Naive B cell (primary cell): Measurements from ENCODE around the gene NUP153. TPM values are rescaled to one million over a fixed set of nuclear protein-coding genes. Genes with fewer than 3 reads are reported as not detected.
A peak's percentile ranks its signal among the peaks of the same experiment; 100 is the strongest.
"Not testable (repeated sequence)": the region's sequence is repeated elsewhere in the genome, so short reads cannot be mapped to it uniquely, and the experiment has no call there.

Experiments
- ATAC-seq, 2 donors: fragments of 150-1000 bp; cut with Tn5 transposase; 2 replicates each; pipeline ENCODE4 v1.10.0; 2021; ENCODE audit warnings: low read depth in 2 of 2, mild to moderate bottlenecking in 2 of 2, moderate library complexity in 2 of 2
- DNase-seq: peaks from one replicate; pipeline ENCODE4 v3.0.0; 2022
- H3K27ac Mint-ChIP-seq, 6 donors: one replicate each; pipeline ENCODE4 v1.8.0; 2020 to 2022; ENCODE audit warnings: mild to moderate bottlenecking in 6 of 6, mixed read lengths in 6 of 6, moderate library complexity in 5 of 6, inconsistent platforms in 2 of 6
- H3K27me3 Mint-ChIP-seq, 3 donors: one replicate each; pipeline ENCODE4 v1.8.0; 2021 to 2022; ENCODE audit warnings: mixed read lengths in 3 of 3, mild to moderate bottlenecking in 1 of 3
- H3K36me3 Mint-ChIP-seq, 2 donors: one replicate each; pipeline ENCODE4 v1.8.0; 2020 to 2022; ENCODE audit warnings: mixed read lengths in 2 of 2, inconsistent platforms in 1 of 2, mild to moderate bottlenecking in 1 of 2
- H3K4me1 Mint-ChIP-seq, 3 donors: one replicate each; pipeline ENCODE4 v1.8.0; 2020 to 2022; ENCODE audit warnings: mixed read lengths in 3 of 3, inconsistent platforms in 1 of 3, mild to moderate bottlenecking in 1 of 3, moderate library complexity in 1 of 3
- H3K4me3 Mint-ChIP-seq, 8 donors: one replicate each; pipeline ENCODE4 v1.8.0; 2020 to 2022; ENCODE audit warnings: mild to moderate bottlenecking in 8 of 8, mixed read lengths in 8 of 8, moderate library complexity in 8 of 8, inconsistent platforms in 2 of 8
- H3K9me3 Mint-ChIP-seq, 7 donors: one replicate each; pipeline ENCODE4 v1.8.0; 2020 to 2022; ENCODE audit warnings: mixed read lengths in 7 of 7, mild to moderate bottlenecking in 5 of 7, inconsistent platforms in 2 of 7, moderate library complexity in 1 of 7
- polyA plus RNA-seq, 6 donors: library from polyadenylated mRNA; unstranded; fragments of 300-500 nt; fragmentation: Illumina TruSeq; gene quantifications; one replicate each; pipeline ENCODE4 v1.2.3, GENCODE V29; 2021; ENCODE audit warnings: low read depth in 6 of 6

NUP153 gene
- polyA plus RNA-seq, 6 donors from 2014 or later, result 2.9 to 7.6 (median 5.4) TPM

DNA sequence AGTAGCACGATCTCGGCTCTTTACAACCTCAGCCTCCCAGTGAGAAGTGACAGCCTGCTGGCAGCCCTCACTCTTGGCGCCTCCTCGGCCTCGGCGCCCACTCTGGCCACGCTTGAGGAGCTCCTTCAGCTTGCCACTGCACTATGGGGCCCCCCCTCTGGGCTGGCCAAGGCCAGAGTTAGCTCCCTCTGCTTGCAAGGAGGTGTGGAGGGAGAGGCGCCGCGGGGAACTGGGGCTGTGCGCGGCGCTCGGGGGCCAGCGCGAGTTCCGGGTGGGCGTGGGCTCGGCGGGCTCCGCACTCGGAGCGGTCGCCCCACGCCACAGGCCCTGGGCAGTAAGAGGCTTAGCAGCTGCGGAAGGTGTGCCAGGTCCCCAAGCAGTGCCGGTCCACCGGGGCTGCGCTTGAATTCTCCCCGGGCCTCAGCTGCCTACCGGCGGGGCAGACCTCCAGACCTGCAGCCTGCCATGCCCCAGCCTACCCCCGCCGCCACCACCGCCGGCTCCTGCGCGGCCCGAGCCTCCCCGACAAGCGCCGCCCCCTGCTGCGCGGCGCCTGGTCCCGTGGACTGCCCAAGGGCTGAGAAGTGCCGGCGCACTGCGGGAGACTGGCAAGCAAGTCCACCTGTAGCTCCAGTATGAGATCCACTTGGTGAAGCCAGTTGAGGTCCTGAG lies 22.0 kb upstream of the NUP153 start:
- Mint-ChIP-seq H3K4me3 (no peak overlapping the region), H3K4me1 (no peaks in the 10 kb centered on the region), H3K36me3 (no peaks in the 10 kb centered on the region), H3K27ac (no peak overlapping the region), H3K27me3 (no peaks in the 10 kb centered on the region), H3K9me3 (peaks cover 0 to 9% (median 2%) of the 10 kb centered on the region in 7 donors)
- DNase-seq (no peak), ATAC-seq (no peak)

DNA sequence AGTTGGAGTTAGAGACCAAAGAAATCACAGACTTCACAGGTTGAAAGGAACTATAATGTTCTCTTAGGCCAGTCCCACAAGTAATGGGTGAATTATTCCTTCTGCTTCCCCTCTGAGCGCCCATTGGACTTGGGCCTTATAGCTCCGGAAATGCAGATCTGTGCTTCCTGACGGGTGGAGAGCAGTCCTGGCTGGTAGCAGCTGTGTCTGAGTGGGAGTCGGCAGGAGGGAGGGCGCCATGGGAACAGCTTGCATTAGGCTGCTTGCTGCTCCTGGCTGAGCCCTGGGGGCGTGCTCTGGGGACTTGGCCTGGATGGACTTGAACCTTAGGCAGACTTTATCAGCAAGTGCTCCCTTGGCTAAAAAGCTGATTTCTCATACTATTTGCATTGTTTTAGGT lies 18.4 kb upstream of the NUP153 start:
- peak overlapping the region in 1 of 6 donors; percentile 75 for H3K27ac Mint-ChIP-seq
- DNase-seq (no peak), ATAC-seq (no peak)
- H3K27me3 Mint-ChIP-seq, result no peaks in the 10 kb centered on the region
- peaks cover 0 to 9% (median 1%) of the 10 kb centered on the region in 7 donors for H3K9me3 Mint-ChIP-seq
- H3K4me3 Mint-ChIP-seq, result no peak overlapping the region
- no peaks in the 10 kb centered on the region for H3K4me1 Mint-ChIP-seq
- no peaks in the 10 kb centered on the region for H3K36me3 Mint-ChIP-seq

DNA sequence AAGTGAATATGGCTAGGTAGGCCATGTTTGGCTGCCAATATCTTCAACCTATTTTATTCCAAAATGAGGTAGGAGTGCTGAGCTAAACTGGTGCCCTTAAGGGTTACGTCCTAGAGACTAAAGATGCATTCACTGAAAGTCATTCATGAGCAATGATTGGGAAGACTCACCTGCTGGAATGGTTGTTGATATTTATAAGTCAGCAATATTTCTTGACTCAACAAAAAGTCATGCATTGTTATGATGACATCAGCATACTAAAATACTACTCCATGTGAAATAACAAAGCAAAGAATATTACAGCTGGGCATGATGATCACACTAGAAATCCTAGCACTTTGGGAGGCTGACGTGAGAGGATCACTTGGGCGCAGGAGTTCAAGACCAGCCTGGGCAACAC lies 17.6 kb upstream of the NUP153 start:
- Mint-ChIP-seq H3K36me3 (no peaks in the 10 kb centered on the region), H3K4me1 (no peaks in the 10 kb centered on the region), H3K9me3 (peaks cover 0 to 3% (median 1%) of the 10 kb centered on the region in 7 donors), H3K27ac (no peak overlapping the region), H3K4me3 (no peak overlapping the region), H3K27me3 (no peaks in the 10 kb centered on the region)
- no peak for ATAC-seq
- no peak for DNase-seq

DNA sequence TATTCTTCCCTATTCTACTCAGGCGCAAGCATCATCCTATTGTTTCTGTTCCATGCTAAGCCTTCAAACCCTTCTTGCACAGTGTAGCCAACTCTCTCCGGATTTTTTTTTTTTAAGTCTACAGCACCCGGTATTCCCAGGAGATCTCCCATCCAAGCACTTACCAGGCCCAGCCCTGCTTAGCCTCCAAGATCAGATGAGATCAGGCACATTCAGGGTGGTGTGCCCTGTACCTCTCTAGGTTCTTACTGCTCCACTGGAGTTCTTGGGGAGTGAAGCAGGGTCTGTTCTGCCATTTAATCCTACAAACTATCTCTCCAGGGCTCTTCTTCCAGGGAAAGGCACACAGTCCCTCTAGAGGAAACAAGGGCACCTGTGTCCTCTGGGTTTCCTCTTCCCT lies 14.9 kb upstream of the NUP153 start:
- ATAC-seq, result no peak
- no peak overlapping the region for H3K4me3 Mint-ChIP-seq
- no peaks in the 10 kb centered on the region for H3K27me3 Mint-ChIP-seq
- H3K27ac Mint-ChIP-seq, result no peak overlapping the region
- H3K9me3 Mint-ChIP-seq, result peaks cover 0 to 2% (median 0%) of the 10 kb centered on the region in 7 donors
- H3K36me3 Mint-ChIP-seq, result no peaks in the 10 kb centered on the region
- no peaks in the 10 kb centered on the region for H3K4me1 Mint-ChIP-seq
- no peak for DNase-seq

DNA sequence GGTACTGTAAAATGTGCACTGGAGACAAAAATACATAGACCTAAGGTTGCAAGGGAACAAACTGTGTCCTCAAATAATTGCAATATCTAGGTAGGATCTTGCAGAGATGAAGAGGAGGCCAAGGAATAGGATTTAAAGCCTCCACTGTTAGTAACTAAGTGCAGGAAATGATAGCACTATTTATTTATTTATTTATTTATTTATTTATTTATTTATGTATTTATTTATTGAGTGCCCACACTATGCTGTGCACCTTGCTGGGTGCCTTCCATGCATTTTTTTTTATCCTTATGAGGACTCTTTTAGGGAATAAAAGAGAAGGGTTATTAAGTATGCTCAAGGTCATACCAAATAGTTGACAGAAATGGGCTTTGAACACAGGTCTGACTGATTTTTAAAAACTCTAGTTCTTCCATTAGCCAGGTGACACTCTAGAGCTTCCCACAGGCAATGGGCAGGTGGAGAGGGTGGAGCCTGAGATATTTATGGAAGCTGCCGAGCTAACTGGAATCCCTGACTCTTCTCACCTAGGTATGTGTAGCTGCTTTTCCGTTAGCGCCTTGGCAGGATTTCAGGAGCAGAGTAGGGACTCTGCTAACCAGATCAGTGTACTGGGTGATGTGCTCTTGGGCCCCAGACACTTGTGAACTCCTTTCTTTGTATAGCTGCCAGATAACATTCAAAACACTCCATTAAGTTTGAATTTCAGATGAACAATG lies 12.8 kb upstream of the NUP153 start:
- DNase-seq (no peak), ATAC-seq (no peak)
- Mint-ChIP-seq H3K27me3 (no peaks in the 10 kb centered on the region), H3K27ac (peak overlapping the region in 2 of 6 donors; percentile 41 to 44), H3K4me1 (no peaks in the 10 kb centered on the region), H3K4me3 (no peak overlapping the region), H3K9me3 (peaks cover 0 to 2% (median 0%) of the 10 kb centered on the region in 7 donors), H3K36me3 (no peaks in the 10 kb centered on the region)

DNA sequence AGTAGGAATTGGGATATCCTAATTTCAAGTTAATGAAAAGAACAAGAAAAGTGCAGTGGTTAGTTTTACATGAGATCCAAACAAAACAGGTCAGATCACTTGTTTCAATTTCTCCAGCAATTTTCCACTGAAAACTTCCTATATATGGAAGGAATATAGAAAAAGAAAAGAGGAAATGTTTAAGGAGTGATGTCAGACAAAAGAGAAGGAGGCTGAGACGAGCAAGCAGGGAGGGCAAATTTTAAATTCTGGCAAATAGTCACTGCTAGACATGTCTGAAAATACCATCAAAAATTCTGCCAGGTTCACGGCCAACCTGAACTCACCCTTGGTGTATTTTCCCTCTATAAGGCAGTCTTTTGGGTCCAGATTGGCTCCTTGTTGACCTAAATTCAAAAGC lies 9.5 kb upstream of the NUP153 start:
- DNase-seq (no peak), ATAC-seq (no peak)
- no peaks in the 10 kb centered on the region for H3K4me1 Mint-ChIP-seq
- no peak overlapping the region for H3K27ac Mint-ChIP-seq
- no peak overlapping the region for H3K4me3 Mint-ChIP-seq
- H3K27me3 Mint-ChIP-seq, result no peaks in the 10 kb centered on the region
- peaks cover 0 to 2% (median 0%) of the 10 kb centered on the region in 7 donors for H3K9me3 Mint-ChIP-seq
- H3K36me3 Mint-ChIP-seq, result no peaks in the 10 kb centered on the region

DNA sequence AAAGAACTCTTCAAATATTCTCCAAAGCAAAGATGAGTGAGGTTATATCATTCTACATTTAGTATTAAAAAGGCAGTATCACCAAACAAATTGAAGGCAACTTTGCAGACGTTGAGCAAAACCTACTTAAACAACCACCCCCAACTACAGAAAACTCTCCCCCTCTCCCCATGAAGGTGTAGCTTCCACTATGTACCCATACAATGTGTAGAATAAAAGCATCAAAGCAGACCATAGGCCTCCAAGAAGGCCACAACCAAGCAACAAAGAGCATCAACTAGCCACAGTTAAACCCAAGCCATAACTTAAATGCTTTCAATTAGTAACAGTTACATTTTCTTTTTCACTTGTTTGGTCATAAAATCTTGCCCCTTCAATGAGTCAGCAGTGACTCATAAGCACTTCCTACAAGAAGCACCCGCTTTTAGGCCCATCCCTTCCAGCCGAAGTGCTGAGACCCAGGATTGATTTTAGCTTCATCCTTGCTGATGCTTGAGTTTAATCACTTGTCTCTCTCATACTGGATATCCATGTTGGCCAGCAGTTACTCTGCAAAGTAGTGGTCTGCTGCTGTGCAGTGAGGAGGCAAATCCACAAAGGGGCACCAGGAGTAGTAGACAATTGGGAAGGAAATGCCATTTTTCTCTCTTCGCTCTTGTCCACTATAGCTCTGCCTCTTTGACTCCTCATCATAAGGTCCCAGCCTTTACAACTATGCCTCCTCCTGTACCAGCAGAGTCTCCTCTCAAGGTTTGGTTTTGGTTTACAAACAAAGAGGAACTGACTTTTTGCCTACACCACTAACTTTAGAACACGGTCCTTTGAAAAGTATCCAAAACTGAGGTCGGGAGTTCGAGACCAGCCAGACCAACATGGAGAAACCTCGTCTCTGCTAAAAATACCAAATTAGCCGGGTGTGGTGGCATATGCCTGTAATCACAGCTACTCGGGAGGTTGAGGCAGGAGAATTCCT lies 8.4 kb upstream of the NUP153 start:
- DNase-seq, result no peak
- H3K4me3 Mint-ChIP-seq, result no peak overlapping the region

DNA sequence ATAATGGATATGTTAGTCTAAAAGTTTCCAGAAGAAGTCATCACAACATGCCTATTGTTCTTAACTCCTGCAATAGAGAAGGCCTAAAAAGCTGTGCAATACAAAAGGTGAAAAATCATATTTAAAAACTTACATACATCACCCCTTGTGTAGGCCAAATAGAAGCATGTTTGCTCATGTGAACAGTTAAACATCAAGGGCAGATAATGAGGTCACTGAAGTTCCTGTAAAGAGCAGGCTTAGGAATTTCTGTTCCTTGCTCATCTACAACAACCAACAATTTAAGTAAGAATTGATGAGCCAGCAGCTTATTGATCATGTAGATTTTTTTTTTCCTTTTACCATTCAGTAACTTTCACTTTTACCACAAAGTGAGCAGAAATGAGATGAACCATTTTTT lies 7.5 kb upstream of the NUP153 start:
- Mint-ChIP-seq H3K4me1 (no peaks in the 10 kb centered on the region), H3K27ac (no peak overlapping the region), H3K36me3 (no peaks in the 10 kb centered on the region), H3K9me3 (peaks cover 0 to 2% (median 0%) of the 10 kb centered on the region in 7 donors), H3K27me3 (no peaks in the 10 kb centered on the region), H3K4me3 (no peak overlapping the region)
- no peak for ATAC-seq
- no peak for DNase-seq

More for the DNA sequence above, 8.4 kb upstream of the NUP153 start:
- ATAC-seq, result no peak
- peaks cover 0 to 2% (median 0%) of the 10 kb centered on the region in 7 donors for H3K9me3 Mint-ChIP-seq
- no peaks in the 10 kb centered on the region for H3K36me3 Mint-ChIP-seq
- H3K27me3 Mint-ChIP-seq, result no peaks in the 10 kb centered on the region
- peak overlapping the region in 1 of 6 donors; percentile 2 for H3K27ac Mint-ChIP-seq
- H3K4me1 Mint-ChIP-seq, result no peaks in the 10 kb centered on the region

DNA sequence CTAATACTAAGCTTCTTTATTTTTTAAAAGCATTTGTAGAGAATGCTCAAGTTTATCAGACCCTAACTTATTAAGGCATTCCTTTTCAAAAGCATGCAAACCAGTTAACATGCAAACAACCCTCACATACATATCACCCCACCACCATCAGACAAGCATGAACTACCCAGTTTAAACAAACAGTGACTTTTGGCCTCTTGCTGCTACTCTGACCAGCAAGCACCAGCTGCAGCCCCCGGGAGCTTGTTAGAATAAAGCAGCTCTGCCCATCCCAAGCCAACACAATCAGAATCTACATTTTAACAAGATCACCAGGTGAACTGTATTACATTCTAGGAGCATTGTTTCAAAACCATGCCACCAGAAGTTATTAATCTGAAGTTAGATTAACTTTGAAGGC lies 5.9 kb upstream of the NUP153 start:
- H3K27ac Mint-ChIP-seq, result peak overlapping the region in 1 of 6 donors; percentile 40
- H3K4me1 Mint-ChIP-seq, result peaks cover 0 to under 1% (median 0%) of the 10 kb centered on the region in 3 donors
- peaks cover 0 to 6% of the 10 kb centered on the region in 2 donors for H3K36me3 Mint-ChIP-seq
- ATAC-seq (no peak), DNase-seq (no peak)
- H3K4me3 Mint-ChIP-seq, result no peak overlapping the region
- H3K27me3 Mint-ChIP-seq, result no peaks in the 10 kb centered on the region
- H3K9me3 Mint-ChIP-seq, result peaks cover 0 to 2% (median 0%) of the 10 kb centered on the region in 7 donors

DNA sequence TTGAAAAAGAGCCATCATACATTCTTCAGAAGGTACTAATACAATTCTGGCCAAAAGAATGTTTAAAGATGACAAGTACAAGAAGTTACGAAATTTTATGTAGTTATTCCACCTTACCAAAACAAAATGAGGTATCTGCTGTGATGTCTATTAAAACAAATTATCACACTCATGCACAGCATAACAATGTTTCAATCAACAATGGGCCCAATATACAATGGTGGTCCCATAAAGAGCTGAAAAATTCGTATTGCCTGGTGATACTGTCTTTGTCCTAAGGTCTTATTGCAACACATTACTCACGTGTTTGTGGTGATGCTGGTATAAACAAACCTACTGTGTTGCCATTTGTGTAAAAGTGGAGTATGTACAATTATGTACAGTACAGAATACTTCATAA lies 3.6 kb upstream of the NUP153 start:
- Mint-ChIP-seq H3K4me1 (peaks cover 11 to 12% (median 11%) of the 10 kb centered on the region in 3 donors), H3K4me3 (no peak overlapping the region), H3K36me3 (peaks cover 0 to 6% of the 10 kb centered on the region in 2 donors), H3K27ac (no peak overlapping the region), H3K9me3 (no peaks in the 10 kb centered on the region), H3K27me3 (no peaks in the 10 kb centered on the region)
- ATAC-seq (no peak), DNase-seq (no peak)

DNA sequence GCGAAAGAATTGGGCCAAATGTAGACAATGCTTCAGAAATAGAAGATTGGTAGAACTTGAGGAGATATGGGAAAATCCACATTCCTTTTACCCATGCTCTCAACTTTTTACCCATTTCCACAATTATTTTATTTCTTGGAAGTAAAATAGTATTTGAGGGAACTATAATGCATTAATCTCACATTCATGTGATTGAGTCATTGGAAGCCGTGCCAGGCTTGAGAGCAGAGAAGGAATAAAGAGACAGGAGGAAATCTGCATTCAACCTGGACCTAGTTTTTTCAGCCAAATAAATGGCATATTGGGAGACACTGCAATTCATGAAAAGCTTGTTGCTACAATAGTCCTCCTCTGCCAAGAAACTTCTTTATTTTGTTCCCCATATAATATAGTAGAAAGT lies 2.8 kb upstream of the NUP153 start:
- ATAC-seq, result no peak

DNA sequence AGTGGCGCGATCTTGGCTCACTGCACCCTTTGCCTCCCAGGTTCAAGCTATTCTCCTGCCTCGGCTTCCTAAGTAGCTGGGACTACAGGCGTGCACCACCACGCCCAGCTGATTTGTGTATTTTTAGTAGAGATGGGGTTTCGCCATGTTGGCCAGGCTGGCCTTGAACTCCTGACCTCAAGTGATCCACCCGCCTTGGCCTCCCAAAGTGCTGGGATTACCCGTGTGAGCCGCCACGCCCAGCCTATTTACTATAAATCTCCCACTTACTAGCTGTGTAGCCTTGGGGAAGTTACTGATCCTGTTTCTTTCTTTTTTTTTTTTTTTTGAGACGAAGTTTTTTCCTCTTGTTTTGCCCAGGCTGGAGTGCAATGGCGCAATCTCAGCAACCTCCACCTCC lies 1.3 kb upstream of the NUP153 start:
- not testable (repeated sequence) for ATAC-seq, H3K36me3 Mint-ChIP-seq, H3K9me3 Mint-ChIP-seq, H3K27me3 Mint-ChIP-seq, DNase-seq
- Mint-ChIP-seq H3K4me3 (peak overlapping the region in 2 of 8 donors; percentile 5 to 58), H3K4me1 (peaks cover 18 to 27% (median 20%) of the 10 kb centered on the region in 3 donors), H3K27ac (peak overlapping the region in 2 of 6 donors; percentile 36 to 54)

More for the DNA sequence above, 2.8 kb upstream of the NUP153 start:
- H3K4me1 Mint-ChIP-seq, result peaks cover 11 to 14% (median 13%) of the 10 kb centered on the region in 3 donors
- peaks cover 0 to 6% of the 10 kb centered on the region in 2 donors for H3K36me3 Mint-ChIP-seq
- H3K27ac Mint-ChIP-seq, result peak overlapping the region in 1 of 6 donors; percentile 16
- no peaks in the 10 kb centered on the region for H3K9me3 Mint-ChIP-seq
- H3K4me3 Mint-ChIP-seq, result peak overlapping the region in 1 of 8 donors; percentile 5
- no peak for DNase-seq
- H3K27me3 Mint-ChIP-seq, result no peaks in the 10 kb centered on the region

DNA sequence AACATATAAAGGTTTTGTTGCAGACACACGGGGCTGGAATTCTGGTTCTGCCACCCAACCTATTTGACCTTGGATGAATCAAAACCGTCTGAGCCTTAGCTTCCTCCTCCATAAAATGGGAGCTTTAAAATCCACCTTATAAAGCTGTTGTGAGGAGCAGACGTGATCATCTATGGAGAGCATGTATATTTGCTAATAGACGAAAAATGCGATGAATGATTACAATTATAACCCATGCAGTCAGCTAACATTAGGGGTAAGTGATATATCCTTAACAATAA lies 586 bp upstream of the NUP153 start:
- ATAC-seq (no peak), DNase-seq (no peak)
- peak overlapping the region; percentile 97 to 100 (median 98) for H3K27ac Mint-ChIP-seq
- H3K4me3 Mint-ChIP-seq, result peak overlapping the region; percentile 87 to 97 (median 93)
- H3K9me3 Mint-ChIP-seq, result no peaks in the 10 kb centered on the region
- peaks cover 0 to 6% of the 10 kb centered on the region in 2 donors for H3K36me3 Mint-ChIP-seq
- no peaks in the 10 kb centered on the region for H3K27me3 Mint-ChIP-seq
- H3K4me1 Mint-ChIP-seq, result peaks cover 21 to 35% (median 25%) of the 10 kb centered on the region in 3 donors
